Measurements from ENCODE around the gene NOXO1. TPM values are rescaled to one million over a fixed set of nuclear protein-coding genes. Genes with fewer than 3 reads are reported as not detected.
"Not testable (repeated sequence)": the region's sequence is repeated elsewhere in the genome, so short reads cannot be mapped to it uniquely, and the experiment has no call there.

NOXO1 gene
- total and polyA plus RNA-seq, 7 experiments from 2014 or later, result 0.17 to 1.3 (median 0.76) TPM

- H3K9me3 ChIP-seq (ENCODE audit: control insufficient read depth in 2 of 3, low read length in 3 of 3), result no peaks in the 10 kb centered on the region
- H3K27me3 ChIP-seq (ENCODE audit: control insufficient read depth in 2 of 2, insufficient read depth in 2 of 2, low read length in 2 of 2), result no peaks in the 10 kb centered on the region
- H3K4me1 ChIP-seq (ENCODE audit: control insufficient read depth in 2 of 2, insufficient read depth in 2 of 2, low read length in 2 of 2), result peaks cover 27 to 43% of the 10 kb centered on the region in 2 donors
- Mint-ChIP-seq H3K27ac (peak overlapping the region; percentile 88 to 97 (median 96)), H3K4me1 (peaks cover 21 to 49% (median 32%) of the 10 kb centered on the region in 7 donors), H3K4me3 (peak overlapping the region; percentile 89 to 97 (median 94)), H3K36me3 (peaks cover 3 to 25% (median 10%) of the 10 kb centered on the region in 5 donors), H3K27me3 (no peaks in the 10 kb centered on the region), H3K9me3 (peaks cover 0 to 3% (median 0%) of the 10 kb centered on the region in 11 donors)
- CTCF ChIA-PET, result interaction anchor here (0.6 kb wide), 1 partner anchor 41 kb away, joined by 3 read pairs; no protein-coding TSS in a partner anchor
- POLR2A ChIA-PET, result interaction anchor here (0.6 to 3.5 kb wide), 37 partner anchors 8 to 1584 kb away, joined by 3 to 61 read pairs (median 5); partner anchors contain the start of genes AMDHD2, CEMP1, FAHD1 and GFER
- DNase-seq (peak in 1 of 9 donors; percentile 51), ATAC-seq (peak; percentile 24)
- peak overlapping the region; percentile 81 for H3K4me3 ChIP-seq (ENCODE audit: low read length)
- H3K36me3 ChIP-seq (ENCODE audit: control insufficient read depth in 2 of 3, insufficient read depth in 3 of 3, low read length in 3 of 3), result peaks cover 8 to 26% (median 10%) of the 10 kb centered on the region in 3 experiments
- H3K27ac ChIP-seq (ENCODE audit: low read depth, low read length), result peak overlapping the region; percentile 100
- intact Hi-C loops (cut with micrococcal nuclease), result loop anchor here (1.0 to 10.0 kb wide), 11 partner anchors 8 to 1283 kb away; partner anchors contain the start of genes TBL3 (in 2 of the 2), ZNF598 (in 2 of the 2), ATP6V0C (in 1 of the 2) and CRAMP1 (in 1 of the 2)
Observed at GRCh38 chr16:1963806-1964505, 17.3 kb downstream of the NOXO1 start.

- H3K27ac ChIP-seq (ENCODE audit: low read depth, low read length), result peak overlapping the region; percentile 100
- H3K36me3 ChIP-seq (ENCODE audit: control insufficient read depth in 2 of 3, insufficient read depth in 3 of 3, low read length in 3 of 3), result peaks cover 8 to 26% (median 10%) of the 10 kb centered on the region in 3 experiments
- H3K27me3 Mint-ChIP-seq; H3K9me3 ChIP-seq (ENCODE audit: control insufficient read depth in 2 of 3, low read length in 3 of 3); ATAC-seq; H3K9me3 Mint-ChIP-seq; H3K27me3 ChIP-seq (ENCODE audit: control insufficient read depth in 2 of 2, insufficient read depth in 2 of 2, low read length in 2 of 2); CTCF ChIA-PET; DNase-seq; H3K4me3 ChIP-seq (ENCODE audit: low read length): not testable (repeated sequence)
- peaks cover 21 to 49% (median 32%) of the 10 kb centered on the region in 7 donors for H3K4me1 Mint-ChIP-seq
- intact Hi-C loops (cut with micrococcal nuclease), result loop anchor here (5.0 to 10.0 kb wide), 2 partner anchors 348 to 550 kb away; partner anchors contain the start of genes ATP6V0C (in 1 of the 2), CRAMP1 (in 1 of the 2) and IFT140 (in 1 of the 2)
- H3K4me1 ChIP-seq (ENCODE audit: control insufficient read depth in 2 of 2, insufficient read depth in 2 of 2, low read length in 2 of 2), result peaks cover 31 to 45% of the 10 kb centered on the region in 2 donors
- peaks cover 3 to 25% (median 10%) of the 10 kb centered on the region in 5 donors for H3K36me3 Mint-ChIP-seq
- peak overlapping the region; percentile 51 to 97 (median 92) for H3K4me3 Mint-ChIP-seq
- peak overlapping the region in 7 of 9 donors; percentile 47 to 97 (median 96) for H3K27ac Mint-ChIP-seq
- POLR2A ChIA-PET, result interaction anchor here (1.4 to 3.0 kb wide), 6 partner anchors 9 to 193 kb away, joined by 3 to 61 read pairs (median 8); partner anchors contain the start of genes GFER, NOXO1, TBL3 and TRAF7
Observed at GRCh38 chr16:1962161-1963153, 18.8 kb downstream of the NOXO1 start.

- Histone ChIP-seq H3K9me3 (ENCODE audit: control insufficient read depth in 2 of 3, low read length in 3 of 3) (no peaks in the 10 kb centered on the region), H3K4me3 (ENCODE audit: low read length) (no peak overlapping the region), H3K4me1 (ENCODE audit: control insufficient read depth in 2 of 2, insufficient read depth in 2 of 2, low read length in 2 of 2) (peaks cover 31 to 45% of the 10 kb centered on the region in 2 donors), H3K27ac (ENCODE audit: low read depth, low read length) (no peak overlapping the region), H3K27me3 (ENCODE audit: control insufficient read depth in 2 of 2, insufficient read depth in 2 of 2, low read length in 2 of 2) (no peaks in the 10 kb centered on the region), H3K36me3 (ENCODE audit: control insufficient read depth in 2 of 3, insufficient read depth in 3 of 3, low read length in 3 of 3) (peaks cover 8 to 26% (median 10%) of the 10 kb centered on the region in 3 experiments)
- Mint-ChIP-seq H3K9me3 (peaks cover 0 to 3% (median 0%) of the 10 kb centered on the region in 11 donors), H3K27me3 (peaks cover 0 to 2% (median 0%) of the 10 kb centered on the region in 5 donors), H3K27ac (peak overlapping the region in 4 of 9 donors; percentile 64 to 88 (median 79)), H3K4me3 (peak overlapping the region in 6 of 10 donors; percentile 16 to 97 (median 40)), H3K36me3 (peaks cover 3 to 25% (median 10%) of the 10 kb centered on the region in 5 donors), H3K4me1 (peaks cover 21 to 49% (median 32%) of the 10 kb centered on the region in 7 donors)
- no peak for ATAC-seq
- CTCF ChIA-PET, result no interaction called here
- POLR2A ChIA-PET, result interaction anchor here (1.3 to 3.4 kb wide), 7 partner anchors 9 to 193 kb away, joined by 3 to 38 read pairs (median 7); partner anchors contain the start of genes MSRB1, NOXO1, TBL3 and TRAF7
- intact Hi-C loops (cut with micrococcal nuclease), result loop anchor here (5.0 to 10.0 kb wide), 2 partner anchors 347 to 551 kb away; partner anchors contain the start of genes ATP6V0C (in 1 of the 2), CRAMP1 (in 1 of the 2) and IFT140 (in 1 of the 2)
- no peak for DNase-seq
Observed at GRCh38 chr16:1961651-1962067, 19.6 kb downstream of the NOXO1 start.

- Mint-ChIP-seq H3K4me3 (peak overlapping the region; percentile 85 to 97 (median 91)), H3K36me3 (peaks cover 3 to 25% (median 10%) of the 10 kb centered on the region in 5 donors), H3K27me3 (peaks cover 0 to 2% (median 0%) of the 10 kb centered on the region in 5 donors), H3K4me1 (peaks cover 21 to 48% (median 32%) of the 10 kb centered on the region in 7 donors), H3K9me3 (peaks cover 0 to 3% (median 0%) of the 10 kb centered on the region in 11 donors), H3K27ac (peak overlapping the region; percentile 82 to 95 (median 90))
- H3K4me3 ChIP-seq (ENCODE audit: low read length), result peak overlapping the region; percentile 86
- ChIA-PET POLR2A (interaction anchor here (0.8 to 3.4 kb wide), 12 partner anchors 10 to 194 kb away, joined by 3 to 38 read pairs (median 3); partner anchors contain the start of genes MSRB1, NOXO1, TBL3 and TRAF7), CTCF (interaction anchor here (1.2 kb wide), 1 partner anchor 9 kb away, joined by 5 read pairs; no protein-coding TSS in a partner anchor)
- ATAC-seq, result no peak
- peak overlapping the region; percentile 92 for H3K27ac ChIP-seq (ENCODE audit: low read depth, low read length)
- DNase-seq, result no peak
- intact Hi-C loops (cut with micrococcal nuclease), result loop anchor here (5.0 to 10.0 kb wide), 2 partner anchors 346 to 551 kb away; partner anchors contain the start of genes ATP6V0C (in 1 of the 2), CRAMP1 (in 1 of the 2) and IFT140 (in 1 of the 2)
- H3K9me3 ChIP-seq (ENCODE audit: control insufficient read depth in 2 of 3, low read length in 3 of 3), result no peaks in the 10 kb centered on the region
- no peaks in the 10 kb centered on the region for H3K27me3 ChIP-seq (ENCODE audit: control insufficient read depth in 2 of 2, insufficient read depth in 2 of 2, low read length in 2 of 2)
- H3K36me3 ChIP-seq (ENCODE audit: control insufficient read depth in 2 of 3, insufficient read depth in 3 of 3, low read length in 3 of 3), result peaks cover 8 to 26% (median 10%) of the 10 kb centered on the region in 3 experiments
- H3K4me1 ChIP-seq (ENCODE audit: control insufficient read depth in 2 of 2, insufficient read depth in 2 of 2, low read length in 2 of 2), result peaks cover 31 to 45% of the 10 kb centered on the region in 2 donors
Observed at GRCh38 chr16:1960665-1961630, 20.3 kb downstream of the NOXO1 start.

Data from naive thymus-derived CD4-positive, alpha-beta T cell (primary cell).